BE2C (cell line): ENCODE measurements around the gene POC1A.
A peak's percentile ranks its signal among the peaks of the same experiment; 100 is the strongest.

Experiments used
- DNase-seq: peaks from one replicate; pipeline ENCODE4 v3.0.0-alpha.2; 2020
- H3K27me3 ChIP-seq: fragments of 250-450 bp; sonication (Bioruptor Pico); 2 replicates; pipeline ENCODE4 v1.5.1; 2020; ENCODE audit warnings: mild to moderate bottlenecking
- H3K36me3 ChIP-seq: fragments of 250-450 bp; sonication (Bioruptor Pico); 2 replicates; pipeline ENCODE4 v1.5.1; 2020; ENCODE audit warnings: mild to moderate bottlenecking
- H3K4me1 ChIP-seq: fragments of 250-450 bp; sonication (Bioruptor Pico); 2 replicates; pipeline ENCODE4 v1.5.1; 2020
- H3K4me3 ChIP-seq: 2 replicates; pipeline ENCODE4 v1.5.1; 2011; ENCODE audit warnings: low read depth, low read length
- H3K9me3 ChIP-seq: fragments of 250-450 bp; sonication (Bioruptor Pico); 2 replicates; pipeline ENCODE4 v1.5.1; 2020
- TF ChIP-seq, protein P1 (sequence below): IDR thresholded peaks from 2 replicates; pipeline ENCODE4 v1.5.1; 2012; ENCODE audit warnings: mild to moderate bottlenecking, low read depth, low read length

POC1A gene

DNA sequence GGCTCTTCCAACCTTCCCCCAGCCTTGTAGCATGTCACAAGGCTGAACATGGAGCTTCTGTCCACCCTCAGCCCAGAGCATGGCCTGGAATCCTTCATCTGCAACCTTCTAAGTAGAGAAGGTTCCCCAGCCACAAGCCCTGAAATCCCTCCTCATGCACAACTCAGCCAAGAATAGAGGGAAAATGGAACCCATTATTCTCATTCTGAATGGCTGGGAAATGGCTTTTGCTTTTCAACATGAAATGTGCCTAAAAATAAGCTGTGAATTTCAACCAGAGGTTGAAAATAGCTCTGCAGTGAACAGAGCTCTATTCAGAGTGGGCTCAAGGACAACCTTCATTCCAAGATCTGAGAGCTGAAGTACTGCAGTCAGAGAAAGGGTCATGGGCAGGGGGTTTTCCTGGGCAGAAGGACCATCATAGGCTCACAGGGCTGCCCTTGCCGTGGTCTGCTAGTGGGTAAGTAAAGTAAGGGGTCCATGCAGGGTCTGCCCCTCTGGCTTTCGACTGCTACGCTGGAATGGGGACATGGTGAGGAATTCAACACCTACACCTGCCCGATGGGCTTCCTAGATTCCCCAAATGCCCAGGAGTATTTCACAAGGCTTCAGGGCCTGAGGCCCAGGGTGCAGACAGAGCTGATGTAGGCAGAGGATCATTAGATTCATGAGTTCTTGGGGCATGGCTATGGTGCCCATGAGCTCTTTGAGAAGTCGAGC is 35.9 kb downstream of the POC1A start:
- H3K36me3 ChIP-seq: peaks cover 2% of the 10 kb centered on the region; the same call in 1 of the 2 replicates
- no peak for DNase-seq
- TF ChIP-seq, protein P1, sequence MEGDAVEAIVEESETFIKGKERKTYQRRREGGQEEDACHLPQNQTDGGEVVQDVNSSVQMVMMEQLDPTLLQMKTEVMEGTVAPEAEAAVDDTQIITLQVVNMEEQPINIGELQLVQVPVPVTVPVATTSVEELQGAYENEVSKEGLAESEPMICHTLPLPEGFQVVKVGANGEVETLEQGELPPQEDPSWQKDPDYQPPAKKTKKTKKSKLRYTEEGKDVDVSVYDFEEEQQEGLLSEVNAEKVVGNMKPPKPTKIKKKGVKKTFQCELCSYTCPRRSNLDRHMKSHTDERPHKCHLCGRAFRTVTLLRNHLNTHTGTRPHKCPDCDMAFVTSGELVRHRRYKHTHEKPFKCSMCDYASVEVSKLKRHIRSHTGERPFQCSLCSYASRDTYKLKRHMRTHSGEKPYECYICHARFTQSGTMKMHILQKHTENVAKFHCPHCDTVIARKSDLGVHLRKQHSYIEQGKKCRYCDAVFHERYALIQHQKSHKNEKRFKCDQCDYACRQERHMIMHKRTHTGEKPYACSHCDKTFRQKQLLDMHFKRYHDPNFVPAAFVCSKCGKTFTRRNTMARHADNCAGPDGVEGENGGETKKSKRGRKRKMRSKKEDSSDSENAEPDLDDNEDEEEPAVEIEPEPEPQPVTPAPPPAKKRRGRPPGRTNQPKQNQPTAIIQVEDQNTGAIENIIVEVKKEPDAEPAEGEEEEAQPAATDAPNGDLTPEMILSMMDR: no peak
- no peaks in the 10 kb centered on the region for H3K4me1 ChIP-seq
- no peaks in the 10 kb centered on the region for H3K27me3 ChIP-seq
- no peak overlapping the region for H3K4me3 ChIP-seq
- H3K9me3 ChIP-seq: no peaks in the 10 kb centered on the region

DNA sequence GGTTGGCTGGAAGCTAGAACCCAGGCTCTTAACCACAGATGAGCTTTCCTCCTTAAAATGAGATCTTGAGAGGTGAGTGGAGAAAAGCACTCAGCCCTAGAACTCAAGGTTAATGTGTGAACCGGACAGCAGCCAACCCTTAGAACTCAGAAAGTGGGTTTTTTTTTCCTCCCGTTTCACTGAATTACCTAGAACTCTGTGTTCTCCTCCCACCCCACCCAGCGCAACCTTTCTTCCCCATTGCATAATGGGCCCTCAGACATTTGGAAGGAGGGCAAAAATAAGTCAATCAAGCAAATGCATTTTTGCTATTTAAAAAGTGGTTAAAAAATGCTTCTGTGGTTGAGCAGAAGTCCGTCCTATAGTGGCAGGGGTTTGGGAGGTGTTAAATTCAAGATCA is 36.7 kb downstream of the POC1A start:
- Histone ChIP-seq H3K27me3 (no peaks in the 10 kb centered on the region), H3K4me3 (no peak overlapping the region), H3K9me3 (no peaks in the 10 kb centered on the region), H3K36me3 (peaks cover 2% of the 10 kb centered on the region; the same call in 1 of the 2 replicates), H3K4me1 (no peaks in the 10 kb centered on the region)
- no peak for DNase-seq
- TF ChIP-seq, protein P1: no peak

DNA sequence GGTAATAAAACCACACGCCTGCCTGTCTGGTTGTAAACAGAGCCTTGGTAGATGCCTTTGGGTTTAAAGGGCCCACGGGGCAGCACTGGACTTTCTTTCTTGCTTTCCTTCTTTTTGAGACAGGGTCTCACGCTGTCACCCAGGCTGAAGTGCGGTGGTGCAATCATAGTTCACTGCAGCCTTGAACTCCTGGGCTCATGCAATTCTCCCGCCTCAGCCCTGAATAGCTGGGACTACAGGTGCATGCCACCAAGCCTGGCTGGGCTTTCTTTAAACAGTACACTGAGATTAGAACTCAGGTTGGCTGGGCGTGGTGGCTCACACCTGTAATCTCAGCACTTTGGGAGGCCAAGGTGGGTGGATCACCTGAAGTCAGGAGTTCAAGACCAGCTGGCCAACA is 42.2 kb downstream of the POC1A start:
- H3K4me3 ChIP-seq: no peak overlapping the region
- peaks cover 19% of the 10 kb centered on the region for H3K4me1 ChIP-seq
- H3K27me3 ChIP-seq: no peaks in the 10 kb centered on the region
- TF ChIP-seq, protein P1: no peak
- no peaks in the 10 kb centered on the region for H3K9me3 ChIP-seq
- H3K36me3 ChIP-seq: no peaks in the 10 kb centered on the region
- DNase-seq: no peak

DNA sequence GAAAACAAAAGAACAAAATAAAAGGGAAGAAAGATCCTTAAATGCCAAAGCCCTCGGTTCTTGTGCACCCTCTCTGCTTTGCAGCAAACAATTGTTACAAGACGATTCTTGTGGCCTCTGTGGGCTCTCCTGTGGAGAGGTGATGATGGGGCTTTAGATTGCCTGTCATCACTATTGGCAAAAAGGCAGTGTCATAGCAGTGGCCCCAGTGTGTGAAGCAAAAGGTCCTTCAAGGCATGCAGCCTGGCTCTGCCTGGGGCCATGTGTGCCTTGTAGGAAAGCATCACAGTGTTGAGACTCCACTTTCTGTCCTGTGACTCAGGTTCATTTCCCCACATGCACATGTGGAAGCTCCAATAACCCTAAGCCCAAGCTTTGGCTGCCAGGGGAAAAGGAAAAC is 43.7 kb downstream of the POC1A start:
- Histone ChIP-seq H3K4me1 (peaks cover 19% of the 10 kb centered on the region), H3K4me3 (no peak overlapping the region), H3K36me3 (no peaks in the 10 kb centered on the region), H3K27me3 (no peaks in the 10 kb centered on the region), H3K9me3 (no peaks in the 10 kb centered on the region)
- no peak for DNase-seq
- TF ChIP-seq, protein P1: no peak

DNA sequence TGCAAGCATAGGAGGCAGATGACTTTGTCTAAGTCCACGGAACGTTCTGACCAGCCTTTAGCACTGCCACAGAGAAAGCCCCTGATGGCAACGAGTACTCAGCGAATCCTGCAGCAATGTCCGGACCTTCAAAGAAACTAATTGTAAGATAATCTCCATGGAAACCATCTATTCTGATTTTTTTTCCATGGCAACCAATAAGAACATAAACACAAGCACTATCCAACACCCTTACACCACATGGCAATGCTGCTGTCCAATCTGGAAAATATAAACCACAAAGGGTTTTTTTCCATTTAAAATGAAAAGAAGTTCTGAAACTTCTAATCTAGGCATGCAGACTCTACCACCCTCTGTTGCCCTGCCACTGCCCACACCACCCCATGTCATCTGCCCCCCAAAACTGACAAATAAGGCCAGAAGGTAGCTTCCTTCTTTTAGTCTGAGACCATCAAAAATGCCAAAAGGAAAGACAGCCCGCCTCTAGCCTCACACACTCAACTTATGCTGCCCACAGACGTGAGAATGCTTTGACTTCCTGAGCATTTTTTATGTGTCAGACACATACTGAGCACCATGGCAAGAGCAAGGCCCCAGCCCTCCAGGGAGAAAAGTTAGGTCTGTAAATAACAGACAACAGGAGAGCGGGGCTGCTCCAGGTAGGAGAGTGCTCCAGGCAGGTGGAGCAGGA is 44.5 kb downstream of the POC1A start:
- peaks cover 19% of the 10 kb centered on the region for H3K4me1 ChIP-seq
- TF ChIP-seq, protein P1: no peak
- H3K36me3 ChIP-seq: no peaks in the 10 kb centered on the region
- no peaks in the 10 kb centered on the region for H3K27me3 ChIP-seq
- DNase-seq: peak; percentile 24
- H3K9me3 ChIP-seq: no peaks in the 10 kb centered on the region
- no peak overlapping the region for H3K4me3 ChIP-seq
